GM10248 (cell line): ENCODE results near the gene ACSL5.

Experiments
- CTCF ChIA-PET: fragments of 300-600 bp; sonication (Branson Sonifier 250); formaldehyde crosslinking; extraction: SDS; loops from one replicate; lab custom pipeline; 2021; ENCODE audit warnings: antibody characterized with exemption; lab: Yijun Ruan, JAX
- POLR2A ChIA-PET: fragments of 350-650 bp; sonication (Branson Sonifier 250); formaldehyde crosslinking; extraction: SDS; loops from one replicate; lab custom pipeline; 2020; ENCODE audit warnings: antibody characterized with exemption; lab: Yijun Ruan, JAX
- DNase-seq: peaks from one replicate; pipeline ENCODE4 v3.0.0; 2012; ENCODE audit errors: extremely low spot score
- CTCF ChIP-seq: IDR thresholded peaks from 2 replicates; pipeline ENCODE4 v1.5.1; 2012; ENCODE audit warnings: mild to moderate bottlenecking, low read depth; ENCODE audit errors: extremely low read depth, missing control alignments, control extremely low read depth

ACSL5 gene

DNA sequence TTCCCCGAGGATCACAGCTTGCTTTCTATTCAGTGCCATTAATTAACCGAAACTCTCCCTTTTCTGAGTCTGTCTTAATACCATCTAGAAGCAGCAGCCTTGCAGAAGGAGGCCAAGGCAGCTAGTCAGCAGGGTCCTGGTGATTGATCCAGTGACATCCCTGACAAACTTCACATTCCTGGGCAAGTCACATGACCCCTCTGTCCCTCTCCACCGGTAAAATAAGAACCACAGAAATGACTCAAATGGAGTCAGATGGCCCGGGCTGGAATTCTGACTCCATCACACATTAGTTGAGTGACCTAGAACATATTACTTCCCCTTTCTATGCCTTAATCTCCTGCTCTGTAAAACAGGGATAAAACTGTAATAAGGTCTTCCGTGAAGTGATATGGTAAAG is 17.2 kb upstream of the ACSL5 start:
- no peak for TF ChIP-seq CTCF
- DNase-seq = no peak
- ChIA-PET CTCF (no interaction called here), POLR2A (no interaction called here)

GRCh38 chr10:112359606-112360307 is 14.2 kb upstream of the ACSL5 start:
- CTCF ChIA-PET = interaction anchor here (0.6 to 1.3 kb wide), 3 partner anchors 14 to 75 kb away, joined by 3 read pairs; partner anchors contain the start of gene ACSL5
- POLR2A ChIA-PET = no interaction called here
- no peak for DNase-seq
- no peak for TF ChIP-seq CTCF

DNA sequence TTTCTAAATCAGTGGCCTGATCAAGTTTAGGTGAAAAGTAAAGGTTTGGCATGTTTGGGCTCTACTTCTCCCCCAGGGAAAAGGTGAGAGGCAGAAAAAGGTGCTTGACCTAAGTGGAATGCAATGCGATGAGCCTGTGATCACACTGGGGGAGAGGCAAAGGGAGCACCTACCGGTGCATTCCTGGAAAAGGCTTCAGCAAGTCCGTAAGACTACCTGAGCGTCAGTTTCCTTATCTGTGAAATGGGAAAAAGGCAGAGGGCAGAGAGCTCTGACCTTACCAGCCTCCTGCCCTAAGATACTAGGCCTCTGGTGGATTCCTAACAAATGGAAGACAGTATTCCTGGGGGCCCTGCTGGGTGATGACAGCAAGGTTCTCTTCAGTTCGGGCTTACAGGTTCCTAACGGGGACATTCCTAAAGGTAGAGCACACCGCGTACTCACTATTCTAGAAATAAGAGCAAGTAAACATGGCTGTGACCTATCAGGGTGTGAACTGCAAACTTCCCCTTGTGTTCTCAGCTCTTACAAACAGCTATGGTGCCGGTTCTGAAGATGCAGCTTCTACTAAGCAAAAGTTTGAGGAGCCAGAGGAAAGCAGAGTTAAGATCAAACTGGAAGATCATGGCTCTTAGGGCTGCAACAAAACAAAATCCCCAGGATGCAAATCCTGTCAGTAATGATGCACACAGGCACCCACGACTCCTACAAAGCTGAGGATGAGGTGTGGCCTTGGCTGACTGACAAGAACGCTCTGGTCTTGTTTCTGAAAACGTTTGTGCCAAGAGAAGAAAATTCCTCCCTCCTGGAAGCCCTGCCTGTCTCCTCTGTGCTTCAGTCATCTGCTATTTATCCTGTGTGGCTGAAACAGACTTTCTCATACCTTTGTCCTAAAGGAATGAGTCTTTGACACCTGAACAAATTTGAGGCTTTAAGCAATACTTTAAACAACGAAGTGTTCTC is 13.3 kb upstream of the ACSL5 start:
- TF ChIP-seq CTCF = no peak
- CTCF ChIA-PET = interaction anchor here (0.6 to 1.4 kb wide), 4 partner anchors 9 to 74 kb away, joined by 3 read pairs; partner anchors contain the start of gene ACSL5
- DNase-seq = no peak
- POLR2A ChIA-PET = no interaction called here

GRCh38 chr10:112361951-112362751 is 11.8 kb upstream of the ACSL5 start:
- no peak for DNase-seq
- CTCF ChIA-PET = interaction anchor here (1.4 kb wide), 1 partner anchor 11 kb away, joined by 3 read pairs; no protein-coding TSS in a partner anchor
- no peak for TF ChIP-seq CTCF
- POLR2A ChIA-PET = no interaction called here

DNA sequence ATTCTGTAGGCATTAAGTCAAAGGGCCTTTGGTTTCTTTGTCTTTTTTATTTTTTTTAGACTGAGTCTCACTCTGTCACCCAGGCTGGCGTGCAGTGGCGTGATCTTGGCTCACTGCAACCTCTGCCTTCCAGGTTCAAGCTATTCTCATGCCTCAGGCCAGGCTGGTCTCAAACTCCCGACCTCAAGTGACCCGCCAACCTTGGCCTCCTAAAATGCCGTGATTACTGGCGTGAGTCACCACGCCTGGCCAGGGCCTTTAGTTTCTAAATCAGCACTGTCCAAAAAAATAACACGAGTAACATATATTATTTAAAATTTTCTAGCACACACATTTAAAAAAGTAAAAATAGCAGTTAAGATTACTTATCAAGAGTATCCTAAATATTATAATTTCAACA is 11.1 kb upstream of the ACSL5 start:
- CTCF ChIA-PET = no interaction called here
- no peak for DNase-seq
- POLR2A ChIA-PET = no interaction called here
- no peak for TF ChIP-seq CTCF
